A673 (cell line): ENCODE results near the gene HSPB3. TPM values are rescaled to one million over a fixed set of nuclear protein-coding genes. Genes with fewer than 3 reads are reported as not detected.

Experiments
- Bru-seq: library from RNA; stranded (reverse); fragments of 400-500 nt; gene quantifications from one replicate; lab custom pipeline; 2021; lab: Mats Ljungman, UMichigan
- BruChase-seq, 2 experiments: library from RNA; stranded (reverse); fragments of 400-500 nt; gene quantifications; one replicate each; lab custom pipeline; 2021; lab: Mats Ljungman, UMichigan
- BruUV-seq: library from RNA; stranded (reverse); fragments of 400-500 nt; replicated peaks from 2 replicates; lab custom pipeline; 2021; lab: Mats Ljungman, UMichigan
- CTCF ChIA-PET: fragments of 300-600 bp; sonication (Branson Sonifier 250); formaldehyde crosslinking; loops from one replicate; lab custom pipeline; 2022; ENCODE audit warnings: antibody characterized with exemption; lab: Charles Lee
- POLR2A ChIA-PET: fragments of 300-600 bp; sonication (Branson Sonifier 250); formaldehyde crosslinking; loops from one replicate; lab custom pipeline; 2022; ENCODE audit warnings: antibody characterized with exemption; ENCODE audit not compliant: low non-redundant PET; lab: Charles Lee
- DNase-seq: peaks from one replicate; pipeline ENCODE4 v3.0.0-alpha.2; 2015; ENCODE audit warnings: low spot score
- H3K27ac ChIP-seq: fragments of 200-600 bp; sonication (generic); 2 replicates; pipeline ENCODE4 v1.5.1; 2016; ENCODE audit warnings: mixed run types, low read depth, mild to moderate bottlenecking, mixed read lengths, antibody characterized with exemption, low read length; ENCODE audit not compliant: poor library complexity, severe bottlenecking
- H3K27me3 ChIP-seq: fragments of 200-600 bp; sonication (generic); replicated peaks from 2 replicates; pipeline ENCODE4 v1.6.1; 2017; ENCODE audit warnings: mixed run types, low read depth, mild to moderate bottlenecking, mixed read lengths, antibody characterized with exemption, low read length; ENCODE audit not compliant: insufficient read depth, poor library complexity
- H3K36me3 ChIP-seq: fragments of 200-600 bp; sonication (generic); 2 replicates; pipeline ENCODE4 v1.6.1; 2016; ENCODE audit warnings: mixed run types, mild to moderate bottlenecking, mixed read lengths, antibody characterized with exemption, low read length; ENCODE audit not compliant: insufficient read depth, poor library complexity, severe bottlenecking
- H3K4me1 ChIP-seq: fragments of 200-600 bp; sonication (generic); 2 replicates; pipeline ENCODE4 v1.6.1; 2017; ENCODE audit warnings: mixed run types, mild to moderate bottlenecking, mixed read lengths, antibody characterized with exemption, low read length; ENCODE audit not compliant: insufficient read depth, poor library complexity, severe bottlenecking
- H3K4me3 ChIP-seq: fragments of 200-600 bp; sonication (generic); 2 replicates; pipeline ENCODE4 v1.5.1; 2016; ENCODE audit warnings: low read depth, mixed run types, mild to moderate bottlenecking, mixed read lengths, low read length; ENCODE audit not compliant: poor library complexity, severe bottlenecking
- H3K9me3 ChIP-seq: fragments of 200-600 bp; sonication (generic); 2 replicates; pipeline ENCODE4 v1.6.1; 2016; ENCODE audit warnings: mixed run types, low read depth, mild to moderate bottlenecking, mixed read lengths, antibody characterized with exemption, low read length; ENCODE audit not compliant: poor library complexity, severe bottlenecking
- EZH2 ChIP-seq: fragments of 200-600 bp; sonication (generic); IDR thresholded peaks from 2 replicates; pipeline ENCODE4 v1.6.1; 2017; ENCODE audit warnings: borderline replicate concordance, low read depth, mild to moderate bottlenecking, mixed read lengths, antibody characterized with exemption, low read length; ENCODE audit not compliant: poor library complexity, severe bottlenecking
- intact Hi-C: fragments of 100-400 bp; cut with micrococcal nuclease; formaldehyde crosslinking; loops from one replicate; pipeline ENCODE4 v1.10.0; 2022; ENCODE audit not compliant: unreplicated experiment
- long read RNA-seq: library from polyadenylated mRNA; stranded (forward); transcript quantifications from one replicate; pipeline ENCODE4 v2.0.0, GENCODE V29; 2022
- total RNA-seq: library from RNA; stranded (reverse); gene quantifications from 2 replicates; pipeline ENCODE4 v1.2.3, GENCODE V29; 2021
- TF ChIP-seq, protein P1 (sequence below): fragments of 300-800, 200-600 bp; sonication (generic); conservative IDR thresholded peaks from 2 replicates; pipeline ENCODE4 v1.5.1; 2017; ENCODE audit warnings: low read depth, mild to moderate bottlenecking, antibody characterized with exemption, low read length, moderate library complexity, mixed read lengths

The HSPB3 gene, protein sequence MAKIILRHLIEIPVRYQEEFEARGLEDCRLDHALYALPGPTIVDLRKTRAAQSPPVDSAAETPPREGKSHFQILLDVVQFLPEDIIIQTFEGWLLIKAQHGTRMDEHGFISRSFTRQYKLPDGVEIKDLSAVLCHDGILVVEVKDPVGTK
- total RNA-seq, result not detected in 2 replicates
- percentile 27 among the genes with signal in this experiment for Bru-seq, nascent RNA
- percentile 36 among the genes with signal in this experiment for BruChase-seq, experiment 1, labeled RNA remaining after a 2-hour chase
- BruChase-seq, experiment 2, labeled RNA remaining after a 6-hour chase, result percentile 51 among the genes with signal in this experiment
- long read RNA-seq, result 0 reads

GRCh38 chr5:54455413-54456157 lies at the start of gene HSPB3:
TSS of gene HSPB3 (plus strand) at chr5:54455699. CDS start at chr5:54455790, 91 bp downstream.
- peaks cover 22% of the 10 kb centered on the region for H3K4me1 ChIP-seq
- no peaks in the 10 kb centered on the region for H3K9me3 ChIP-seq
- no peaks in the 10 kb centered on the region for H3K36me3 ChIP-seq
- no peaks in the 10 kb centered on the region for H3K27me3 ChIP-seq
- DNase-seq, result peak; percentile 82
- no peak within 1 kb of the TSS for H3K27ac ChIP-seq
- no TSS peak for BruUV-seq
- no peak within 1 kb of the TSS for H3K4me3 ChIP-seq
- CTCF ChIA-PET, result no interaction called here
- TF ChIP-seq EZH2, result no peak
- TF ChIP-seq, protein P1, sequence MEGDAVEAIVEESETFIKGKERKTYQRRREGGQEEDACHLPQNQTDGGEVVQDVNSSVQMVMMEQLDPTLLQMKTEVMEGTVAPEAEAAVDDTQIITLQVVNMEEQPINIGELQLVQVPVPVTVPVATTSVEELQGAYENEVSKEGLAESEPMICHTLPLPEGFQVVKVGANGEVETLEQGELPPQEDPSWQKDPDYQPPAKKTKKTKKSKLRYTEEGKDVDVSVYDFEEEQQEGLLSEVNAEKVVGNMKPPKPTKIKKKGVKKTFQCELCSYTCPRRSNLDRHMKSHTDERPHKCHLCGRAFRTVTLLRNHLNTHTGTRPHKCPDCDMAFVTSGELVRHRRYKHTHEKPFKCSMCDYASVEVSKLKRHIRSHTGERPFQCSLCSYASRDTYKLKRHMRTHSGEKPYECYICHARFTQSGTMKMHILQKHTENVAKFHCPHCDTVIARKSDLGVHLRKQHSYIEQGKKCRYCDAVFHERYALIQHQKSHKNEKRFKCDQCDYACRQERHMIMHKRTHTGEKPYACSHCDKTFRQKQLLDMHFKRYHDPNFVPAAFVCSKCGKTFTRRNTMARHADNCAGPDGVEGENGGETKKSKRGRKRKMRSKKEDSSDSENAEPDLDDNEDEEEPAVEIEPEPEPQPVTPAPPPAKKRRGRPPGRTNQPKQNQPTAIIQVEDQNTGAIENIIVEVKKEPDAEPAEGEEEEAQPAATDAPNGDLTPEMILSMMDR, result no peak
- intact Hi-C loops, result no loop called here
- POLR2A ChIA-PET, result no interaction called here

DNA sequence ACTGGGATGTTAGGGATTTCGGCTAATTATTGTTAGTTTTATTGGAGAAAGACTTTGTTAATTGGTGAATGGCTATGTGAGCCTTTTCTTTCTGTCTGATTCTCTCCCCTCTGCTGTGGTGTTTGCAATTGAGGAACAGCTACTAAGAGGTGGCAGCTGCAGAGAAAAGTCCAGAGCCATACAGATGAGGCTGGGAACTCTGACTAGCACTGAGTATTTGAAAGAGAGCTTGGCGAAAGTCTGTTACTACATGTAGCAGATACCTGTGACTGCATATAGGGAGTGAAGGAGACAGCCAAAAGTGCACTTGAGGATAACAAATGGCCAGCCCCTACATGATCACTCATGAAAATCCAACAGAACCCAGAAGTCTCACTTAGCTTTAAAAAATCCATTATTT lies 44.3 kb upstream of the HSPB3 start:
- Histone ChIP-seq H3K4me3 (no peak overlapping the region), H3K27me3 (no peaks in the 10 kb centered on the region), H3K36me3 (no peaks in the 10 kb centered on the region), H3K27ac (no peak overlapping the region), H3K4me1 (no peaks in the 10 kb centered on the region), H3K9me3 (no peaks in the 10 kb centered on the region)
- no TSS peak for BruUV-seq
- intact Hi-C loops, result no loop called here
- no peak for DNase-seq
- ChIA-PET CTCF (no interaction called here), POLR2A (no interaction called here)
- no peak for TF ChIP-seq EZH2
- TF ChIP-seq, protein P1, result no peak

- POLR2A ChIA-PET, result no interaction called here
- CTCF ChIA-PET, result no interaction called here
Measured at GRCh38 chr5:54412913-54413312, 42.6 kb upstream of the HSPB3 start.

More at GRCh38 chr5:54412913-54413312, 42.6 kb upstream of the HSPB3 start:
- H3K27me3 ChIP-seq, result no peaks in the 10 kb centered on the region
- DNase-seq, result no peak
- intact Hi-C loops, result no loop called here
- BruUV-seq, result no TSS peak
- no peak overlapping the region for H3K4me3 ChIP-seq
- no peaks in the 10 kb centered on the region for H3K9me3 ChIP-seq
- H3K36me3 ChIP-seq, result no peaks in the 10 kb centered on the region
- H3K4me1 ChIP-seq, result no peaks in the 10 kb centered on the region
- H3K27ac ChIP-seq, result no peak overlapping the region
- TF ChIP-seq, protein P1, result no peak
- no peak for TF ChIP-seq EZH2
